Activated CD4-positive, alpha-beta T cell treated with anti-CD3 and anti-CD28 coated beads, Interleukin-2, Interleukin-6, amounts not matched to agents 100 ng/mL and 50 ng/mL, durations not matched to agents 16 hours and 8 hours (primary cell): ENCODE results near the gene DCAF4.
"Not testable (repeated sequence)": the region's sequence is repeated elsewhere in the genome, so short reads cannot be mapped to it uniquely, and the experiment has no call there.

Experiments
- DNase-seq: peaks from one replicate; pipeline ENCODE4 v3.0.0-alpha.2; 2020

The DCAF4 gene

GRCh38 chr14:72939630-72940029, 13.4 kb downstream of the DCAF4 start:
- DNase-seq, result no peak

- DNase-seq, result no peak
Observed at GRCh38 chr14:72941286-72941985, 15.2 kb downstream of the DCAF4 start.

DNA sequence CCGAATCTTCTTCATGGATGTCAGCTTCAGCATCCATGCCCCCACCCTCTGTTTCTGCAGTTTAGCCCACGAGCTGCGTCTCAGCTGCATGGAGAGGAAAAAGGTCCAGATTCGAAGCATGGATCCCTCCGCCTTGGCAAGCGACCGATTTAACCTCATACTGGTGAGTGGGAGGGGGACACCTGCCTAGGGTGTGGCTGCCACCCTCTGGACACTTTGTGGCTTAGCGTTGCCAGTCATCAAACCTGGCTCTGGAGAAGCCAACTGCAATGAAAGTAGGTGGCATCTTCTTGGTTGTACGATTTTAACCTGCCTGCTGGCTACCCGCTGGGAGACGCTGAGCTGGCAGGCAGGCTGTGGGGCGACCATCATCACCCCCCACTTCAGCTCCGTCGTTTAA, 16.7 kb downstream of the DCAF4 start:
- no peak for DNase-seq

DNA sequence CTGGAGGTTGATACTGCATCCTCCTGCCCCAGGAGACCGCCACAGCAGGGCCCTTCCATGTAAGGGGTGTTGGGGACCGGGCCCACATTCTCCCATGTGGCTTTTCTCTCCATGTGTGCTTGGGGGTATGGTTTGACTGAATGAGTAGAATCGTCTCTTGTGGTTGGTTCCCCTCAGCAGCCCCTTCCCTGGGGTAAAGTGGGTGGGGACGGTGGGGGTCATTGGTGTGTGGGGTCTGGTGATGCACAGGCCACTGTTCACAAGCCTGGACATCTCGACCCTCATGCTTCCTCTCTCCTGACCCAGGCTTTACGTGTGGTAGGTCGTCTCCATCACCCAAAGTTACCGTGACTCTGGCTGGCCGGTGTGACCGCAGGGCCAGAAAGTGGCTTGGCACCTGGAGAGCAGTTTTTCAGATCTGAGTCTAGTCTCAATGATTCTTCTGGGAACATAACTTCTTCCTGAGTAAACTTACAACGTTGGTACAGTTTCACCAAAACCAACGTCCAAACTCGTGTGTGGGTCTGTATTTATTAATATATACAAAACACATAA, 17.7 kb downstream of the DCAF4 start:
- DNase-seq, result no peak

GRCh38 chr14:72945356-72946027, 19.2 kb downstream of the DCAF4 start:
- DNase-seq, result no peak

- DNase-seq, result no peak
Observed at GRCh38 chr14:72946491-72946890, 20.2 kb downstream of the DCAF4 start.

- DNase-seq, result no peak
Observed at GRCh38 chr14:72947366-72948160, 21.3 kb downstream of the DCAF4 start.

DNA sequence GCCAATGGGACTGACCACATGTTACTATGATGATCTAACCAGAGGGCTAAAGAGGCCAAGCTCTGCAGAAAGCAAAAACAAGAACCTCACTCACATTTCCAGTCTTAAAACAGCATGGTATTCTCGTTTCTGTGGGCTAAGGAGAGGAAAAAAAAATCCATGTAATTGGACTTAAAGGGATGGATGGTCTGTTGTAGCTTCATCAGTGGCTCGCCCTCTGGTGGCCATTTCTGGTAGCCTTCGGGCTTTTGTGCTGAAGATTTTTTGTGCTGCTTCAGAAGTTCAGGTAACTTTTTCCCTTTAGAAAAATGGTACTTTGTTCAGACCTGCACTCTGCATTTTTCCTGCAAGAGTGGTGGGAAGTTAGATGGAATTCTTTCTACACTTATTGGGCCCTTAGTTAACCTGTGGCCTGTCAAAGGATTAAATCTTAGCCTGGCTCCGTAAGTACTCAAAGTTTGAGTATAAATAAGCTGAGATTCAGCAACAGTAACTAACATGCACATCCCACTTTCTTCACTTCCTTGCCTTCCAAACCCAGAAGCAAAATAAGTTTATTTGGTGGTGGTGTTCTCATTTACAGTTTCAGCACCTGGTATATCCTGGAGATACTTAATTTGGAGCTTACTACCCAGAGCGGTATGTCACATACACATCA, 22.3 kb downstream of the DCAF4 start:
- peak; percentile 70 for DNase-seq

DNA sequence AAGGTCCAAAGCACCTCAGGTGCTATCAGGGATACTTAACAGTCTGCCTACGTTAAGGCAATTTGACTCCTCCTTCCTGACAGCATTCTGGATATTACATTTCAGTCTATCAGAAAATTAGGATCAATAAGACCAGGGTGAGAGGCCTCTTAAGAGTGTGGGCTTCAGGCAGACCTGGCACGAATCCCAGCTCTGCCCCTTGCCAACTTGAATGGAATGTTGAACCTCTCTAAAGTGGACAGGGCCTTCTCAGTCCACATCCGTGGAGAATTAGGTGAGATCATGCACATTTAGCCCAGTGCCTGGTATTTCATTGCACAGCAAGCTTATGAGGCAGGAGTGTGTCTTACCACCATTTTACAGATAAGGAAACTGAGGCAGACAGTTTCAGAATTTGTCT, 25.9 kb downstream of the DCAF4 start:
- DNase-seq, result no peak

DNA sequence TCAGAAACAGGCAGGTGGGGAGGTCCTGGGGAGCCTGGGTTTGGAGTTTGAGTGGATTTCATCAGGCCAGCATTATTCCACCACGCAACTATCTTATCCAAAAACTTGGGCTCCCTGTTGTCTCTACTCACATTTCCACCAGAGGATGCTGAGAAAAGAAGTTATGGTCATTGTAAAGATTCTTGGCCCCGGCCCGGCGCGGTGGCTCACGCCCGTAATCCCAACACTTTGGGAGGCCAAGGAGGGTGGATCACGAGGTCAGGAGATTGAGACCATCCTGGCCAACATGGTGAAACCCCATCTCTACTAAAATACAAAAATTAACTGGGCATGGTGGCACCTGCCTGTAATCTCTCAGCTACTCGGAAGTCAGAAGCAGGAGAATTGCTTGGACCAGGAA, 30.5 kb downstream of the DCAF4 start:
- DNase-seq, result not testable (repeated sequence)

GRCh38 chr14:72957213-72957612, 30.9 kb downstream of the DCAF4 start:
- no peak for DNase-seq

GRCh38 chr14:72958548-72958947, 32.3 kb downstream of the DCAF4 start:
- DNase-seq, result no peak

- not testable (repeated sequence) for DNase-seq
Observed at GRCh38 chr14:72961016-72961415, 34.8 kb downstream of the DCAF4 start.

DNA sequence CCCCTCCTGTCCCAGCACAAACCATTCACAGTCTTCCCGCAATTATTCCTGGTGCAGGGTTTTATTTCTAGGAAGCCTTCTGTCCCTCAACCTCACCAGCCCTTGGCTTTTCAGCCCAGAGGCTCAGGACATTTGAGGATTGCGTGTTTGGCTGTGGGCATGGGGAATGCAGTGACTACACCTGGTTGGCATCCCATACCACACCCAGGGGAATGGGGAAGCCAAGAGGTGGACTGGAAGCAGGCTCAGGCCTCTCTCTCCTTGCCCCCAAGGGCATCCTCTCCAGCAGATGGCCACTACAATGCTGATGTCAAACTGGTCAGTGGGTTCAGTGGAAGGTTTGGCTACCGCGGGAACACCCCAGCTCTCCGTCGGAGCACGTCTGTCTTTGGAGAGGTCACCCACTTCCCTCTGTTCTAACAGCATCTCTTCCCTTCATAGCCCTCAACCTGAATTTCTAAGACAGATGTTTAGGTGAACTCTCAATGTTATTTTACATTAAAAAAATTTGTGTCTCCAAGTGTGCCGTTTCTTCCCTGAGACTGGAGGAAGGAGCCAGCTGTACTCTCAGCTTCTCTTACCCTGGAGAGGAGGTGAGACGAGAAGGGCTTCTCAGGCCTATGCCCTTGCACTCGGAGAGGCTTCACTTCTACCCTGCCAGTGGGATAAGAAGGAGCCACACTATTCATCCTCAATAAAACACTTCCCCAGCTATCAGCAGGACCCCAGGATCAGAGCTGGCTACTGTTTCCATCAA, 35.5 kb downstream of the DCAF4 start:
- DNase-seq, result no peak

- not testable (repeated sequence) for DNase-seq
Observed at GRCh38 chr14:72962336-72962754, 36.1 kb downstream of the DCAF4 start.

DNA sequence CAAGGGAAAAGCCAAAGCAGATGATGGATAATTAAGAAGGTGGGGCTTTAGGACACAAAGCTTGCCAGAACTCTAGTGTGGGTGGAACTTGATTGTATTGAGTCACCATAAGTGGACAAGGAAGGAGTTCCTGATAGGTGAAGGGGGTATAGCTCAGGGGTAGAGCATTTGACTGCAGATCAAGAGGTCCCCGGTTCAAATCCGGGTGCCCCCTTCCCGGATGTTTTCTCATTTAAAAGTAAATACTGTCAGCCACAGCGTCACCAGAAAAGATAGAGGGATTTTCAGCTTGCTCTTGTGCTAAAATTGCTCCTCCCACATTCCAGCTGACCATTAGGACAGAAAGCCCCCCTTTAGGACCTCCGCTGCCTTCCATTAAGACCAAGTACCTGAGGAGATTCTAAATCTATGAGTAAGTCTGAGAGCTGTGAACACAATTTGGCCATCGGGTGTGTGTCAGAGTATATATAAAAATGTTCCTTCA, 36.6 kb downstream of the DCAF4 start:
- DNase-seq, result peak; percentile 15

DNA sequence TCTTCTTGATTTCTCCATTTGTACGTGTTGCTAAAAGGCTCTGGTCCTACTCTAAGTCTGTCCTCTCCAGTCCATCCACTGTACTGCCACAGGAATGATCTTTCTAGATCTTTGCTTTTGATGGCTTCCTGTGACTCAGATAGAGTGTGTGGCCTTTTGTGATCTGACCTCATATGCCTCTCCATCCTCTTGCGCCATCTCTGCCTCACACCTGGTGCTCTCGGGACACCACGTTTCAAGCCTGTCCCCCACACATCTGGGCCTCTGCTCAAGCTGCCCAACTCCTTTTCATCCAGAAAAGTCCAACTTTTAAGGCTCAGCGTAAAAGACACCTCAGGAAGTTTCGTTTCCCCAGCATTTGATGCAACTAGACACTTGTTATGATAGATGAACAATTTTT, 39.0 kb downstream of the DCAF4 start:
- DNase-seq, result peak; percentile 22

DNA sequence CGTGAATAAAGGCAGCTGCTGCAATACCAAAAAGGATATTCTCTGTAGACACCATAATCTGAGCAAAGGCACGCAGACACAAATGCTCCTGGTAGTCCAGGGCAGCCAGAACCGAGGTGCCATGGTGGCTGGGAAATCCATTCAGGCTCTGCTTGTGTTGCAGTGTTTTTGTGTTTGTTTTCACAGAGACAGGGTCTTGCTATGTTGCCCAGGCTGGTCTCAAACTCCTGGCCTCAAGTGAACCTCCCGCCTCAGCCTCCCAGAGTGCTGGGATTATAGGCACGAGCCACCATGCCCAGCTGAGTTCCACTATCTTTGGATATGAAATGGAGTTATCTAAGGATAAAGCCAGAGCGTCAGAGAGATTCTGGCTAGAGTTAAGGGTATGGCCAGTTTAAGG, 39.8 kb downstream of the DCAF4 start:
- DNase-seq, result no peak

GRCh38 chr14:72968316-72968715, 42.1 kb downstream of the DCAF4 start:
- no peak for DNase-seq

GRCh38 chr14:72970058-72970630, 43.9 kb downstream of the DCAF4 start:
- DNase-seq, result no peak

- no peak for DNase-seq
Observed at GRCh38 chr14:72970824-72971434, 44.7 kb downstream of the DCAF4 start.
